GM21528 (cell line): ENCODE data around the gene PFKFB2.

ENCODE experiments used
- ATAC-seq: cut with Tn5 transposase; IDR thresholded peaks from one replicate; pipeline ENCODE4 v1.9.1; 2021; ENCODE audit warnings: mild to moderate bottlenecking, moderate library complexity; ENCODE audit not compliant: unreplicated experiment, low FRiP score

PFKFB2 gene

DNA sequence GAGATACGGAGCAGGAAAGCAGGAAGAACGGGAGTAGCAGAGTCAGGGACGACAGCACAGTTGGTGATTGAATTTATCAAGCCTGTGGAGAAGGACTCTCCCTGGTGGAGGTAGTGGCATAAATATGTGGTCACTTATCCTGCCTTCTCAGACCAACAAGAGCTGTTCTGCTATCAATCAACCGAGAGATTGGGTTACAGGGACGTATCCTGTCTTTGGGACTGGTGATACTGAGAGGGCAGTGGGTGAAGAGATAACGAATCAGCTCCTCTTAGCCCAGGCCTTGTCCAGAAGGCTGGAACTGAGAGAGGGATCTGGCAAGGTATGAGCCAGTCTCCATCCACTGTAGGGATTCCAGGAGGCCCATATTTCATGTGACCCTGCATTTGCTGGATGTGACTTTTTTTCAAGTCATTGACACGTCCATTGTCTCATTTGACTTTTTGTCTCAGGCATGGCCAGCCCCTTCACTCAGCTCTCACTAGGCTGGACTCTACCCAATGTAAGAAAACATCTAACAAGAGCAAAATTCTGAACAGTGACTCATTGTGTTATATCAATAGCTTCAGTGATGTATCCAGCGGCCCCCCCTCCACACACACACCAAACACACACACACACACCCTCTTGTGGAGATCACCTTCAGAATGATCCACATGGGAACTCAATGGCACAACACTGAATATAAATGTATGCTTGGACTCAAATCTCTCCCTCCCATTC lies 31.8 kb upstream of the PFKFB2 start:
- ATAC-seq = no peak

GRCh38 chr1:207021876-207022596 lies 31.0 kb upstream of the PFKFB2 start:
- no peak for ATAC-seq

DNA sequence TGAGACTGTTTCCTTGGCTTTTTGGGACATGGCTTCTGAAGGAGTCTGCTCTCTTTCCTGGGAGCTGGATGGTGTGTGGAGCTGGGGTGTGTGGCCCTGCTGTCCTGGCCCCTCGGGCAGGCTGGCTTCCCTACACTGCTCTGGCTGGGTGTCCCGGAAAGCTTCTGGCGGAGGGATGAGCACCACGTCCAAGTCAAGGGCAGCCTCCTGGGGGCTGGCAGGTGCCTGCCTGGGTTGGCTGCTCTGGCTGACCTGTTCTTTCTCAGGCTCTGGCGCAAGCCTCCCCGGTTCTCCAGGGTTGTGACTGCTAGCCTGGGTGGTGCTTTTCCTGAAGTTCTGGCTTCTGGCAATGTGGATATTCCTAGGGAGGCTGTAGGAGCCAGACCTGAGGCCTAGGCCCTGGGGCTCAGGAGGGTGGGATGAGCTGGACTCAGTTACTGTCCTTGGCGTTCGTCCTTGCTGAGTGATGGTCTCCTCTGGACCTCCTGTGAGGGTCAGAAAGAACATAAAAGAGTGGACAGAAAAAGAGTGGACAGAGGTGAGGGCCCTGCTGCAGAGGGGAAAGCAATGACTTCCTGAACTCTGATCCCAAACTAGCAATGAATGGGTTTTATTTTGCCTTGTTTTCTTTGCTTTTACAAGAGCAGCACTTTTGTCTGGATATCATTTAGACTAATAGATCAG lies 29.9 kb upstream of the PFKFB2 start:
- no peak for ATAC-seq

- no peak for ATAC-seq
These were observed 28.6 kb upstream of the PFKFB2 start for GRCh38 chr1:207024202-207025145.

DNA sequence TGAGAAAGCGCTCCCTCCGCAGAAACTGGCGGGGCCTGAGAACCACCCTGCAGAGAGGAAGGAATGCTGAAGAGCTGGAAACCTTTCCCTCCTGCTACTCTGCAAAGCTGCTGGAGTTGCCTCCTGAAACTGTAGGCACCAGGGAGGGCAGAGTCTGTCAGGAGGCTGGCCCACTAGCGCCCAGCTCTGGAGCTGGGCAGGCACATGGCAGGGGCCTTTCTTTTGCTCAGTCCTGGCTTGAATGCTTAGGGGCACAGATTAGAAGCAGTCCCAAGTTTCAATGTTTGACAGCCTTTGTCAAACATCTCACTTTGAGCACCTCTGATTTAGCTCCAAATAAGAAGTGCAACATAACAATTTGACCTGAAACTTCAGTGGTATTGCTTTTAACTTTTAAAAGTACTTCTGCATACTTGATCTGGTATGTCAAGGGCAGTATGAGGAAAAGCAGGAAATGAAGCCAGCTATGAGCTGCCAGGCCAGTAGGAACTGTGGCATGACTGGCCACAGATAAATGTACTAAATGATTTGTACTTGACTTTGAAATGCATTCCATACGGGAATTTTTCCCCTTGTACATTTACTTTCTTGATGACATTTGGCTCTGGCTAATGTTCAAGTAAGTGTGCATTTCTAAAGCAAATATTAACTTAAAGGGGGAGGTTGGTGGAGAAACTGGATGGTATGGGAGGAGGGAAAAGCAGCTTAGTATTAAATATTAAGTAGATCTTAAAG lies 27.8 kb upstream of the PFKFB2 start:
- ATAC-seq = no peak

DNA sequence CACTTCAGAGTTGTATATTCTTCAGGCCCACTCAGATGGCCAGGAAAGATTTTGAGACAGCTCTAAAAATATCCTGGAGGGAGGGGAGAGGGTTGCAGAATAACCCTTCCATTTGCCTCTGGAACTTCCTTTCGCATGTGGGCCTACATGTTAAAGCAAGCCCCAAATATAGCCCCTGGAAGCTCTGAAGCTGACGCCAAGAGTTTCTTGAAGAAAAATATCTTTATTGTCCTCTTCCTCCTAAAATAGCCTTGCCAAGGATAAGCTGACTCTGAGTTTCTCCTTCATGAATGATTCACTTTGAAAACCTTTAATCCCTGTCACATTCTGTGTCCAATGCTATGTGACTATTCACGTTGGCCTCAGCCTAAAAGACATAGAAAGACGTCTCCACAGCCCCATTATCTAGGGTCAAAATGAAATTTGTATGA lies 27.0 kb upstream of the PFKFB2 start:
- no peak for ATAC-seq

DNA sequence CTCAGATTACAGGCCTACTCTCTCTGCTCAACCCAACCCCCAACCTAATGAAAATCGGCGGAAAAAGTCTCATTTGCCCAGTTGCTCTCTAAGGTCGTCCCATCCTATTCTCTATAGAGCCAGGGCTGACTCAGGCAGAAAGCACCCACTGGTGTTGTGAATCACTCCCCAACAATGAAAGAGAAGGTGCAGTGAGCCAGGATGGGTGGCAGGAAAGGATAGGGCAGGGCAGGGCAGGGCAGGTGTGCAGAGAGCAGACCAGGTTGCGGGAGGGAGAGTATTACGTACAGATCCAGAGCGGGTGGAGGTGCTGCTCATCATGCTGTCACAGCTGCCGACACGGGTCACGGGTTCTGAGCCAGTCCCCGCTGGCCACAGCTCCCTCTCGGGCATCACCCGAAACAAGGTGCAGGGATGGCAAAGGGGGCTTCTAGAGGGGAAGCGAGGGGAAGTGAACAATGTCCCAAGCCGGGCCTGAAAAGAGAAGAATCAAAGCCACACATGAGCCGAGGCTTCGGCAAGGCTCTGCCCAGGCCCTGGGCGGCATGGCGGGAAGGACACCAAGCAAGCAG lies 25.8 kb upstream of the PFKFB2 start:
- no peak for ATAC-seq

DNA sequence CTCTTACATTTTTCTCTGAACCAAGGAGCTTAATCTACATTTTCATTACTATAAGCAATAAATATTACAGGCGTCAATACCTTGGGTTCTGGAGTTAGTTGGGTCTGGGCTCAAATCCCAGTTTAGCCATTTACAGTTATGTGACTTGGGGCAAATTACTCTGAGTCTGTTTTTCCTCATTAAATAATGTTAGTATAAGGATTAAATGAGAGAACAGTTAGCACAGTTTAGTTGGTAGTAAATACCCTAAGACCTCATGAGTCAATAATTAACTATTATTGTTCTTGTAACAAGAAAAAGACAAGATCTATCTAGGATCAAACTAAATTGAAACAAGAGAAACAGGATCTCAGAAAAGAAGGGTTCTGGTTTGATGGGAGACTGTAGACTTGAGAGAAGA lies 25.2 kb upstream of the PFKFB2 start:
- ATAC-seq = no peak

- no peak for ATAC-seq
These were observed 24.0 kb upstream of the PFKFB2 start for GRCh38 chr1:207028884-207029650.

GRCh38 chr1:207029701-207030521 lies 23.2 kb upstream of the PFKFB2 start:
- ATAC-seq = no peak

DNA sequence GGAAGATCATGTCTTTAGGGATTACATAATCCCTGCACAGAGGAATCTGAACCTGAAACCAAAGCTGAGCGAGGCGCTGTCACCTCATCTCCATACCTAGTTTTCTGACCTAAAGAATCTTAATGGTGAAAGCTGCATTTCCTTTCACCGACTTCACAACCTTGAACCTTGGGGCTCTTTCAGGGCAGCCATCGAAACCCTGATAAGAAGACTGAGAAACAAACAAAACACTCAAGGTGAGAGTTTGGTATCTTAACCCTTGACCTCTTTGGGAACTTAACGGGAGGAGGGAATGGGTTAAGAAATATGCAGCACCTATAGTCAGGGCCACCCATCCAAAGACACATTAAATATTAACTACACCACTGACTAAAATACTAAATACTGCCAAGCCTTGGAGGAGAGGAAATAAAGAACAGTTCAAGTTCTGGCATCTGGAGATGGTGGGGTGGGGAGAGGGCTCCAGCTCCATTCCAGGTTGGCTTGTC lies 22.5 kb upstream of the PFKFB2 start:
- no peak for ATAC-seq

DNA sequence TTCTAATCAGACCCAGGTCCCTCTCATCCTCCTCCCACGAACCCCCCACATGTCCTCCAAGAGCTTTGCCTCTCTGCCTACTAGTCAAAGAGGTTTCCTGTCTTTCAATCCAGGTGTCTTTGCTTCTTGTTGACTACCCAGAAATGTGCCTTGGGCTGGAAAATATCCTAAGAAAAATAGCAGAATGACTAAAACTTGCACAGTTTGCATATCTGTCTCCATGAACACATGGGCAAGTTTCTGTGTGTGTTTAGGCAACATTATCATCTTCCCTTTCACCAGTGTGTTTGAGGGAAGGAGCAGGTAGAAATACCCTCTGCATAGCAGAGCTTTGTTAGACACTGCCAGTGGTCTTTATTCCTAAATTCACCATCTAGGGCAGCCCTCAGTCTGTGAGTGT lies 22.1 kb upstream of the PFKFB2 start:
- ATAC-seq = no peak

GRCh38 chr1:207031632-207032264 lies 21.3 kb upstream of the PFKFB2 start:
- ATAC-seq = no peak

DNA sequence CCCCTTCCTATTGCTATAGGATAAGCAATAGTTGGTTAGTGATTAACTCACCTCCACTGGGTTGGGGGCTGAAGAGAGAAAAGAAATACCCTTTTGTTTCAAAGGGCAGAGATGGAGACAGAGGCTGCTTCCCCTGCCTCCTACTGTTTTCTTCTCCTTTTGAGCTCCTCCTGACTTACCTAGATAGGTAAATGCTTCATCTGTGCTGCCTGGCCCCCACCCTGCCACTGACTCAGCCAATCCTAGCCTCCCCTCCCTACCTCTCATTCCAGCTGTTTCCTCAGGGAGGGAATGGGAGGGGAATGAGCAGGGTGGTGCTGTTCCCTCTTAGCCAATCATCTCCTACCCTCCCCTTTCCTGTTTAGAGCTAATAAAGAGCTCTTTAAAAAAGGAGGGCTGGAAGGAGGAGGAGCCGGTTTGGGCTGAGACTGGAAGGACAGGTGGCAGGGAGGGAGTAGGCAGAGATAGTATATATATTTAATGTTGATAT lies 20.5 kb upstream of the PFKFB2 start, which contains the start of gene C1orf116:
Gene C1orf116, minus strand, starts transcription at position 229 of the 490 bp plus-strand sequence. CDS start 5,158 bp downstream, outside the sequence.
- no peak for ATAC-seq

- no peak for ATAC-seq
These were observed 19.8 kb upstream of the PFKFB2 start for GRCh38 chr1:207033302-207033701.

- ATAC-seq = no peak
These were observed 18.9 kb upstream of the PFKFB2 start for GRCh38 chr1:207034208-207034607.

- no peak for ATAC-seq
These were observed 18.1 kb upstream of the PFKFB2 start for GRCh38 chr1:207034998-207035397.
